ENCODE results near the gene SUCNR1.
"Not testable (repeated sequence)": the region's sequence is repeated elsewhere in the genome, so short reads cannot be mapped to it uniquely, and the experiment has no call there.

The SUCNR1 gene

DNA sequence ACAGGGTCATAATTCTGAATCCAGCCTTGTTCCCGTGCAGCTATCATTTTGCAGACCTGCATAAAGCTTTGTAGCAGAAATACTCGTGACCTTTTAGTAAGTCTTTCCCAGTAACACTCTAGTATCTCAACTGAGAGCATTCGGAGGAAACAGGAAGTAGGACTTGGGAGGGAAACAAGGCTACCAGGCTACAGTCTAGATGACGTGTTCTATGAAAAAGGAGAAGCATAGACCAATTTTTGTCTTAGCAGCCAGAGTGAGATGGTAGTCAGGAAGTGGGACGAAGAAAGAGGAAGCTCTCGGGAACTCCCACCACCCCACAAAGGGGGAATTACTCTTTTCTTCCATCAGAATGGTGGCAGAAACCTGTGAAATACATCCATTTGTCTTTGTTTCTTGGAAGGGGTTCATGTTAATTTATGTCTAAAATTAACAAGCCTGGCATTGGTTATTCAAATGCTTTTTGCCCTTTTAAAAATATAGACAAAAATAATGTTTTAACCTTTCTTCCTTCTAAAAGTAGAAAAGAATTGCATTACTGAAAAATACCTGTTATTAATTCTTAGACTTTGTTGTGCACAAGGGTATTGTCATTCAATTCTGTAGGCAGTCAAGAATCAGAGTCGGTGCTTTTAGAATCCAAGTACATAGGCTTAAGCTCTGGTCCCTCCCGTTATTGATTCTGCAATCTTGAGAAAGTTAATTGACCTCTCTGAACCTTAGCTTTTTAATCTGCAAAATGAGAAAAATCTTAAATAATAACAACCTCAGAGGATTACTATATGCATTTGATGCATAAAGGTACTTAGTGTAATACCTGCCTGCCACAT lies 1.6 kb upstream of the SUCNR1 start:
- no peak for DNase-seq (ENCODE audit: low read depth in 1 of 2, low spot score in 1 of 2)

DNA sequence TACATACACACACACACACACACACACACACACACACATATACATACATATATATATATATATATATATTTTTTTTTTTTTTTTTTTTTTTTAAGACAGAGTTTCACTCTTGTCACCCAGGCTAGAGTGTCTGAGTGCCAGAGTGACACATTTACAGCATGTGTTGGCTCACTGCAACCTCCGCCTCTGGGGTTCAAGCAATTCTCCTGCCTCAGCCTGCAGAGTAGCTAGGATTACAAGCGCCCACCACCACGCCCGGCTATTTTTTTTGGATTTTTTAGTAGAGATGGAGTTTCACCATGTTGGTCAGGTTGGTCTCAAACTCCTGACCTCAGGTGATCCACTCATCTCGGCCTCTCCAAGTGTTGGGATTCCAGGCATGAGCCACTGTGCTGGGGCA lies 636 bp downstream of the SUCNR1 start:
- not testable (repeated sequence) for DNase-seq (ENCODE audit: low read depth in 1 of 2, low spot score in 1 of 2)

DNA sequence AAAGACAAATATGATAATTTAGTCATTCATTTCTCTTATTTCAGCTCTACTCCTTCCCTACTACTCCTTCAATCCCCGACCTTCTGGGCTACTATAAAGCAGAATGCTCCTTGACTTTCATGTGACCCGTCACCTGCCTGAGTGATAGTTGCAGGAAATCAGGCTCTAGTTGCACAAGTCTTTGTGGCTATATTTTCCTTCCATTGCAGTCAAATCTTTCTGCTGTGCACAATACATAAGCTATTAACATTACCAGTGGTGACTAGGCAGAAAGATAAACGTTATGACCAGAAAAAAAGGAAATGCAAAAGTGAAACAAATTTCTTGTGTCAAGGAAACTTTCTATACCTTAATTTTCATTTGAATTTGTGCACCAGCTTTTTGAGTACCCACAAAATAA lies 2.3 kb downstream of the SUCNR1 start:
- no peak for DNase-seq (ENCODE audit: low read depth in 1 of 2, low spot score in 1 of 2)

GRCh38 chr3:151877269-151877668 lies 3.8 kb downstream of the SUCNR1 start:
- DNase-seq (ENCODE audit: low read depth in 1 of 2, low spot score in 1 of 2) = no peak

DNA sequence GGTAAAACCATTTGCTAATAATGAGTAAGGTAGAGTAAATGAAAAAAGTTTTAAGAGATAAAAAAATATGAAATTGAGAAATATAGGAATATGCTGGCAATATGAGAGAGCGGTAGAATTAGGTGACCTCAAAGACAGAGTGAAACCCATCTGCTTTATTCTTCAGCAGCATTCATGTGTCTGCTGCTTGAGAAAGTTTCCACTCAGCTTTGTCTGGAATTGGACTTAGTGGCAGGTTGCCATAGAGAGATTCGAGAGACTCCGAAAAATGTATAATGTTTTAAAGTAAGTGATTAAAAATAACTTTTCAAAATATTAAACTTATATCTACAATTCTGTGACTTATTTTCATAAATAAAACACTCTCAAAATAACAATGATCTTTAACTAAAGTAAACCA lies 5.0 kb downstream of the SUCNR1 start:
- no peak for DNase-seq (ENCODE audit: low read depth in 1 of 2, low spot score in 1 of 2)

DNA sequence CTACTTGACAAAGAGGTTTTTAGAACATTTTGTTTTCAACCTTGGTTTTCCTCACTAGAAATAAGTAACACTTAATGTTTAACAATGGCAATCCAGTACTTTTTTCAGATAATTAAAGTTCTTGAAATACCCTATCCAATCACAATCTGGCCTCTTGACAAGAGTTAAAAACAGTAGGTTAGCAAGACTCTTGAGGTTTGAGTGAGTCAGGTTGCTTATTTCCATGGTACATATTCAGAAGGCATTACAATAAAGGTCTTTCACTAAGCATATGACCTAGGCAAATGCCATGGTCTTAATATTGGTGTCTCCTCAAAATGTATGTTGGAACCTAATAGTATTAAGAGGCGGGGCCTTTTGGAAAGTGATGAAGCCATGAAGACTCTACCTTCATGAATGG lies 5.6 kb downstream of the SUCNR1 start:
- no peak for DNase-seq (ENCODE audit: low read depth in 1 of 2, low spot score in 1 of 2)

DNA sequence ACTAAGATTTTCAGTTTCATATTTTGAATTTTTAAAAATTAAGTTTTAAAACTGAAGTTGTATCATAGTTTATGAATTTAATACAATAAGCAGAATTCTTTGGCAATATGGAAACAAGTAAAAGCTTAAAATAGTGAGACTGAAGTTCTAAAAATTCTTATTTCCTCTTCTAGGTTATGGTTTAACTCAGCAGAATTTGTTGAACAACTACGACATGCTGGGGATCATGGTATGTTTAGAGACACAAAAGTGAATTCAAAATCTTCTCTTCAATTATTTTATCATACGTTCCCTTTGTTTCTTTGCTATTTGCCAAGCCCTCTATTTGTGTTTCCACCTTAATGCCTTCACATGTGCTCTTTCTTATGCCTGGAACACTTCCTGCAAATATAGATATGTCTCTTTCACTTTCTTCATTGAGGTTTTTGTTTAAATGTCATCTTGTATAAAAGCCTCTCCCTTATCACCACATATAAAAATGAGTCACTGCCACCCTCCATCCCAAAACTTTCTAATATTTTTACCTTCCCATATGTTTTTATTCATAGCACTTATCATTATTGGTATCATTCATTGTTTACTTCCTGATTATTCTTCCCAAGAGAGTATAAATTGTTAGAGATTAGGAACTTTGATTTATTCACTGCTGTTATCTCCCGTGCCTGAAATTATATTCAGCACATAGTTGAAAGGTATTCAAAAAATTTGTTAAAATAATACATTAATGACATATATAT lies 6.4 kb downstream of the SUCNR1 start:
- no peak for DNase-seq (ENCODE audit: low read depth in 1 of 2, low spot score in 1 of 2)

- DNase-seq (ENCODE audit: low read depth in 1 of 2, low spot score in 1 of 2) = no peak
These were observed 6.9 kb downstream of the SUCNR1 start for GRCh38 chr3:151880416-151880690.

GRCh38 chr3:151881137-151881536 lies 7.7 kb downstream of the SUCNR1 start:
- no peak for DNase-seq (ENCODE audit: low read depth in 1 of 2, low spot score in 1 of 2)

GRCh38 chr3:151885397-151885796 lies 12.0 kb downstream of the SUCNR1 start:
- DNase-seq (ENCODE audit: low read depth in 1 of 2, low spot score in 1 of 2) = not testable (repeated sequence)

DNA sequence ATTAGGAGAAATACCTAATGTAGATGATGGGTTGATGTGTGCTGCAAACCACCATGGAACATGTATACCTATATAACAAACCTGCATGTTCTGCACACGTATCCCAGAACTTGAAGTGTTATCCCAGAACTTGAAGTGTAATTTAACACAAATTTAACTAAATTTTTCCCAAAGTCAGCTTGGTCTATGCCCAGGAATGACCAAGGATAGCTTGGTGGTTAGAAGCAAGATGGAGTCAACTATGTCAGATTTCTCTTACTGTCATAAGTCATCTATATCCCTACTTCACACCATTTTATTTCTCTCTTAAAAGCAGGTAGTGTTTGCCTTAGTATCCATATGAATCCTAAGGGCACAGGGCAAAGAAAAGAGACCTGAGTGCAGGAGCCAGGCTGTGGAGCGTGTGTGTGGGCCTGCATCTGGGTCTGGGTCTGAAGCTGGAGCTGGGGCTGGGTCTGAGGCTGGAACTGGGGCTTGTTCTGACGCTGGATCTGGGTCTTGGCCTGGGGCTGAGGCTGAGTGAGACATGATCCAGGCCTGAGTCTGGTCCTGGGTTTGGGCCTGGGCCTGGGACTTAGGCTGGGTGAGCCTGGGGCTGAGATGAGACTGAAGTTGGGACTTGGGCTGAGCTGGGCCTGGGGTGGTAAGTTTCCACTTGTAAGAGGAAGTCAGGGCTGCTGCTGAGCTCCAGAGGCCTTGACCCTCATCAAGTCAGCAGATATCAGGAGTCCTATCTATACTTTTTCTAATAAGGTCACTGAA lies 14.2 kb downstream of the SUCNR1 start:
- not testable (repeated sequence) for DNase-seq (ENCODE audit: low read depth in 1 of 2, low spot score in 1 of 2)

DNA sequence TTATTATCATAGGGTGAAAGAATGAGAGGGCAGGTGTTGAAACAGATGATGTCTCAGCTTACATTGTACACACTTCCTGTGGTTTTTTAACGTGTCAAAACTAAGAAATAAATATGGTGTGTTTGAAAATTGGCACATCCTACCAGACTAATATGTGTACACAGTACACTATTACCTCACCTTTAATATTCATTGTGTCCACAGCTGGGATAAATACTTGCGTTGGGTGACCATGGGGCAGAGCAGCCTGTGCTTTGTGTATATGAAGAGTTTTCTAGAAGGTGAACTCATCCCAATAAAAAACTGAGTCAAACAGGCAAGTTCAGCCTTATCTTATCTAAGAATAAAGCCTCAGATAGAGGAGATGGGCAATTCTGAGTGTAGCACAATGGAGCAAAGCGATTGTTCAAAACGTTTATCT lies 17.3 kb downstream of the SUCNR1 start:
- no peak for DNase-seq (ENCODE audit: low read depth in 1 of 2, low spot score in 1 of 2)

GRCh38 chr3:151891721-151892120 lies 18.3 kb downstream of the SUCNR1 start:
- no peak for DNase-seq (ENCODE audit: low read depth in 1 of 2, low spot score in 1 of 2)

DNA sequence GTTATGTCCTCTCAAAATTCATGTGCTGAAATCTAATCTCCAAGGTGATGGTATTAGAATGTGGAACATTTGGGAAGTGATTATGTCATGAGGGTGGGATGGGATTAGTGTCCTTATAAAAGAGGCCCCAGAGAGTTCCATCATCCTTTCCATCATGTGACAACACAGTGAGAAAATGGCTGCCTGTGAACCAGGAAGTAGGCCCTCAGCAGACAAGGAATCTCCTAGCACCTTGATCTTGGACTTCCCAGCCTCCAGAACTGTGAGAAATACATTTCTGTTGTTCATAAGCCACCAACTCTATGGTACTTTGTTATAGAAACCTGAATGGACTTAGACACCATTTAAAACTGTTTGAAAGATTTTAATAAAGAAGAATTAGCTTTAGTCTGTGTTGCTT lies 20.8 kb downstream of the SUCNR1 start:
- no peak for DNase-seq (ENCODE audit: low read depth in 1 of 2, low spot score in 1 of 2)

GRCh38 chr3:151895478-151896241 lies 22.2 kb downstream of the SUCNR1 start:
- no peak for DNase-seq (ENCODE audit: low read depth in 1 of 2, low spot score in 1 of 2)

DNA sequence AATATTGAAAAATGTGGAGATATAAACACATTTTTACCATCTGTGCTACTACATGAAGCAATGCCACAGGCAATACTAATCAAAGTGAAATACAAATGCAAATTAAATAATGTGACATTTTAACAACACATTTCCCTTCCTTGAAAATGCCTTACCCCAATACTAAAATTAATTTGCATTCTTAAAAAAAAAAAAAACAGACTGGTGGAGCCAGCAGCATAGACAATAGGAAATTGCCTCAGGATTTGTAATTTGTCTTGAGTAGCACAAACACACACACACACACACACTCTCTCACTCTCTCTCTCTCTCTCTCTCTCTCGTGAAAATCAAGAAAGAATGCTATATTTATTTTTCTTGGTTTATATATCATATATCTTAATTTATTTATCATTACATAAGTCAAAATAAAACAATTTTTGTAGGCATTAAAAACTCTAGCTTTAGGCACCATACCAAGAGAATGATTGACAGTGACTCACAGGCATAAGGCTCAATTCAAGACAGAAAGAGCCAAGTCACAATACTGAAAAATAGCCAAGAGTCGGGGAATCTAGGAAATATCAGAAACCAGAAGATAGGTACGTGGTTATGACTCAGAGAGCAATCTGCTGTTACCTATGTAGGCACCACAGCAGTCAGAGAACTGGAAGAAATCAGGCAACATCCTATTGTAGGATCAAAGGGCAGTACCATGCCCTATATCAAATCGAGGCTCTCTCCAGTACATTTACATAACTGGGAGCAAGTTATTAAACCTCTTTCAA lies 23.0 kb downstream of the SUCNR1 start:
- DNase-seq (ENCODE audit: low read depth in 1 of 2, low spot score in 1 of 2) = no peak

DNA sequence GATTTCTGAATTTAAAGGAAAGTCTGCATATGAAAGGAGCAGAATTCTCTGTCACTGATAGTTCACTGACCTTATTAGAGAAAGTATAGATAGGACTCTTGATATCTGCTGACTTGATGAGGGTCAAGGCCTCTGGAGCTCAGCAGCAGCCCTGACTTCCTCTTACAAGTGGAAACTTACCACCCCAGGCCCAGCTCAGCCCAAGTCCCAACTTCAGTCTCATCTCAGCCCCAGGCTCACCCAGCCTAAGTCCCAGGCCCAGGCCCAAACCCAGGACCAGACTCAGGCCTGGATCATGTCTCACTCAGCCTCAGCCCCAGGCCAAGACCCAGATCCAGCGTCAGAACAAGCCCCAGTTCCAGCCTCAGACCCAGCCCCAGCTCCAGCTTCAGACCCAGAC lies 24.7 kb downstream of the SUCNR1 start:
- DNase-seq (ENCODE audit: low read depth in 1 of 2, low spot score in 1 of 2) = not testable (repeated sequence)

- DNase-seq (ENCODE audit: low read depth in 1 of 2, low spot score in 1 of 2) = not testable (repeated sequence)
These were observed 25.3 kb downstream of the SUCNR1 start for GRCh38 chr3:151898564-151899261.

- no peak for DNase-seq (ENCODE audit: low read depth in 1 of 2, low spot score in 1 of 2)
These were observed 26.6 kb downstream of the SUCNR1 start for GRCh38 chr3:151899996-151900395.

DNA sequence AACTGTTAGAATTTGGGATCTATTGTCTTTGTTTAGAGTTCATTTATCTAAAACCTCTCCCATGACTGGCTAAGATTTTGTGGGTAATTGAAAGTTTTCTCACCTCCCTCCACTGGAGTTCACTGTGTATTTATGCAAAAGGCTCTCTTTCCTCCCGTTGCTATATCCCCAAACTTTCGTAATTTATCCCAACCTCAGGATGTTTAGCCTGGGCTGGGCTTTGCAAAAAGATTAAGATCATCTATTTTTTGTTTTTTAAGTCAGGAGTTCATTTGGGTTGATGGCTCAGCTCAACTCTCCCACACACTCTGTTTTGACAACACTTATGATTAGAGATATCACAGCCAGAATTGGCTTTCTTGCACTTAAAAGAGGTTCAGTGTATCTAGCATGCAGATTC lies 27.0 kb downstream of the SUCNR1 start:
- DNase-seq (ENCODE audit: low read depth in 1 of 2, low spot score in 1 of 2) = no peak

Data from activated T-helper 1 cell treated with anti-CD3 and anti-CD28 coated beads, Interleukin-2, amount 50 U/mL, for 16 hours (primary cell).